ENCODE data around the gene CLPX.

CLPX gene

DNA sequence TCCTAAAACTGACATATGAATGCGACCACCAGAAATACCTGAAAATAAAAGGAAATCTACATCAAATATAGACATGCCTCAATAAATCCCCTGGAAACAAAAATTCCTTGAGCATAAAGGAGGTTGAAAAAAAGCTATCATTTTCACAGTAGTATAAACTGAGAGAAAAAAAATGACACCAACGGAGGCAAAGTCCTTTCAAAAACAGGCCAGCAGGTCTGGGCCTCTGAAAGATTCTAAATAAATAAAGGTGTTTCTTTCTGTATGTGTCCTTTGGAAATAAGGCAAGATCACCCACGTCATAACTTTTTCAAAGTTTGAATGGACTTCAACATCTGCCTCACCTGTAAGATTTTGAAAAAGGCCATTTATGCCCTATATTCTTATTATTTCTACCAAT is 5.0 kb downstream of the CLPX start:
- H3K79me2 ChIP-seq (ENCODE audit: low read length), result peaks cover 82% of the 10 kb centered on the region
- no peak overlapping the region for H3K9ac ChIP-seq (ENCODE audit: low read length)
- no peak overlapping the region for H3K27ac ChIP-seq (ENCODE audit: low read length)
- H3K4me1 ChIP-seq (ENCODE audit: low read length), result peaks cover 7% of the 10 kb centered on the region; the same call in 1 of the 2 replicates
- H3F3A ChIP-seq (ENCODE audit: insufficient read depth, low read length), result no peaks in the 10 kb centered on the region
- peaks cover 3% of the 10 kb centered on the region; the same call in 1 of the 2 replicates for H4K20me1 ChIP-seq (ENCODE audit: insufficient read depth, low read length)
- H3K9me3 ChIP-seq (replicated peaks; ENCODE audit: insufficient read depth, low read length), result no peaks in the 10 kb centered on the region
- H3K9me2 ChIP-seq (replicated peaks; ENCODE audit: insufficient read depth, low read length), result no peaks in the 10 kb centered on the region
- TF ChIP-seq EZH2 (optimal IDR thresholded peaks at IDR 0.05; ENCODE audit: low read depth, low read length) (no peak), EZH2phosphoT487 (IDR thresholded peaks at IDR 0.05; ENCODE audit: low read length) (no peak)
- TF ChIP-seq, protein P1, sequence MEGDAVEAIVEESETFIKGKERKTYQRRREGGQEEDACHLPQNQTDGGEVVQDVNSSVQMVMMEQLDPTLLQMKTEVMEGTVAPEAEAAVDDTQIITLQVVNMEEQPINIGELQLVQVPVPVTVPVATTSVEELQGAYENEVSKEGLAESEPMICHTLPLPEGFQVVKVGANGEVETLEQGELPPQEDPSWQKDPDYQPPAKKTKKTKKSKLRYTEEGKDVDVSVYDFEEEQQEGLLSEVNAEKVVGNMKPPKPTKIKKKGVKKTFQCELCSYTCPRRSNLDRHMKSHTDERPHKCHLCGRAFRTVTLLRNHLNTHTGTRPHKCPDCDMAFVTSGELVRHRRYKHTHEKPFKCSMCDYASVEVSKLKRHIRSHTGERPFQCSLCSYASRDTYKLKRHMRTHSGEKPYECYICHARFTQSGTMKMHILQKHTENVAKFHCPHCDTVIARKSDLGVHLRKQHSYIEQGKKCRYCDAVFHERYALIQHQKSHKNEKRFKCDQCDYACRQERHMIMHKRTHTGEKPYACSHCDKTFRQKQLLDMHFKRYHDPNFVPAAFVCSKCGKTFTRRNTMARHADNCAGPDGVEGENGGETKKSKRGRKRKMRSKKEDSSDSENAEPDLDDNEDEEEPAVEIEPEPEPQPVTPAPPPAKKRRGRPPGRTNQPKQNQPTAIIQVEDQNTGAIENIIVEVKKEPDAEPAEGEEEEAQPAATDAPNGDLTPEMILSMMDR (IDR thresholded peaks at IDR 0.05; ENCODE audit: low read length), result no peak
- no peak overlapping the region for H3K4me2 ChIP-seq (ENCODE audit: low read depth, low read length)
- no peaks in the 10 kb centered on the region for H3K27me3 ChIP-seq (replicated peaks; ENCODE audit: insufficient read depth, low read length)
- no peak overlapping the region for H3K4me3 ChIP-seq (ENCODE audit: low read length)
- H3K36me3 ChIP-seq (replicated peaks; ENCODE audit: insufficient read depth, low read length), result peaks cover 13% of the 10 kb centered on the region; the same call in 1 of the 2 replicates
- H2AFZ ChIP-seq (ENCODE audit: low read length), result no peak overlapping the region
- no peak for DNase-seq

DNA sequence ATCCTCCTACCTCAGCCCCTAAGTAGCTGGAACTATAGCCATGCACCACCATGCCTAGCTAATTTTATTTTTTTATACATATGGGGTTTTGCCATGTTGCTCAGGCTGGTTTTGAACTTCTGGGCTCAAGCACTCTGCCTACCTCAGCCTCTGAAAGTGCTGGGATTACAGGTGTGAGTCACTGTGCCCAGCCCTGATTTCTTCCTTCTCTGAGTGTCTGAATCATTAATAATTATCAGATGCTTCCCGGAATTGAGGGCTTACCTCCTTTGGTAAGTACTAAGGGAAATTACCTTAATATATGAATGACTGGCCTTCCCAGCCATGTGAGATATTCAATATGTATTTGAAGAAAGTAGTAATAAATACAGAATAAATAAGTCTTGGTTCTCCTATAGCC is 7.2 kb downstream of the CLPX start:
- no peak for DNase-seq
- H2AFZ ChIP-seq (ENCODE audit: low read length), result no peak overlapping the region
- no peaks in the 10 kb centered on the region for H3K9me3 ChIP-seq (replicated peaks; ENCODE audit: insufficient read depth, low read length)
- no peak overlapping the region for H3K4me3 ChIP-seq (ENCODE audit: low read length)
- no peaks in the 10 kb centered on the region for H3F3A ChIP-seq (ENCODE audit: insufficient read depth, low read length)
- no peaks in the 10 kb centered on the region for H3K9me2 ChIP-seq (replicated peaks; ENCODE audit: insufficient read depth, low read length)
- peaks cover 6% of the 10 kb centered on the region; the same call in 1 of the 2 replicates for H3K4me1 ChIP-seq (ENCODE audit: low read length)
- H4K20me1 ChIP-seq (ENCODE audit: insufficient read depth, low read length), result peaks cover 7% of the 10 kb centered on the region; the same call in 1 of the 2 replicates
- H3K9ac ChIP-seq (ENCODE audit: low read length), result no peak overlapping the region
- peaks cover 71% of the 10 kb centered on the region for H3K79me2 ChIP-seq (ENCODE audit: low read length)
- peaks cover 13% of the 10 kb centered on the region for H3K36me3 ChIP-seq (replicated peaks; ENCODE audit: insufficient read depth, low read length)
- H3K27me3 ChIP-seq (replicated peaks; ENCODE audit: insufficient read depth, low read length), result no peaks in the 10 kb centered on the region
- H3K27ac ChIP-seq (ENCODE audit: low read length), result no peak overlapping the region
- TF ChIP-seq EZH2 (optimal IDR thresholded peaks at IDR 0.05; ENCODE audit: low read depth, low read length) (no peak), EZH2phosphoT487 (IDR thresholded peaks at IDR 0.05; ENCODE audit: low read length) (no peak)
- TF ChIP-seq, protein P1 (IDR thresholded peaks at IDR 0.05; ENCODE audit: low read length), result no peak
- no peak overlapping the region for H3K4me2 ChIP-seq (ENCODE audit: low read depth, low read length)

DNA sequence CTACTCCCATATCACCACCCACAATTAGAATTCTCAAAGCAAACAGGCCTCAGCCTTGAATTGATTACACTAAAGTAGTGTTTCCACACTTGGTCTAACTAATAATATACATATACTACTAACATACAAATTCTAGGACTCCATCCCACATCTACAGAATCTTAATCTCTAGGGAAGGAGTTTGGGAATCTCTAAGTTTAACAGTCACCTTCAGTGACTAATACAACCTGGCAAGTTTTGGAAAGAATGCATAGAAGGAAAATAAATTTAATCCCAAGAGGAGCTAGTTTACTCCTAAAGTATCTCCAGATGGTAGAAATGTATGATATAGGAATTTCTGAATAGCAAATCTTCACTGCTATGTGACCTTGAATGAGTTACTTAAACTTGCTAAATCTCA is 9.1 kb downstream of the CLPX start:
- H2AFZ ChIP-seq (ENCODE audit: low read length), result no peak overlapping the region
- no peaks in the 10 kb centered on the region for H3K4me1 ChIP-seq (ENCODE audit: low read length)
- no peaks in the 10 kb centered on the region for H3F3A ChIP-seq (ENCODE audit: insufficient read depth, low read length)
- no peak overlapping the region for H3K4me3 ChIP-seq (ENCODE audit: low read length)
- peaks cover 65% of the 10 kb centered on the region for H3K79me2 ChIP-seq (ENCODE audit: low read length)
- peaks cover 13% of the 10 kb centered on the region for H3K36me3 ChIP-seq (replicated peaks; ENCODE audit: insufficient read depth, low read length)
- no peak for TF ChIP-seq EZH2 (optimal IDR thresholded peaks at IDR 0.05; ENCODE audit: low read depth, low read length)
- TF ChIP-seq EZH2phosphoT487 (IDR thresholded peaks at IDR 0.05; ENCODE audit: low read length), result no peak
- TF ChIP-seq, protein P1 (IDR thresholded peaks at IDR 0.05; ENCODE audit: low read length), result no peak
- H3K27ac ChIP-seq (ENCODE audit: low read length), result no peak overlapping the region
- H3K9me3 ChIP-seq (replicated peaks; ENCODE audit: insufficient read depth, low read length), result no peaks in the 10 kb centered on the region
- H4K20me1 ChIP-seq (ENCODE audit: insufficient read depth, low read length), result peaks cover 7% of the 10 kb centered on the region; the same call in 1 of the 2 replicates
- H3K4me2 ChIP-seq (ENCODE audit: low read depth, low read length), result no peak overlapping the region
- no peak overlapping the region for H3K9ac ChIP-seq (ENCODE audit: low read length)
- no peak for DNase-seq
- no peaks in the 10 kb centered on the region for H3K9me2 ChIP-seq (replicated peaks; ENCODE audit: insufficient read depth, low read length)
- H3K27me3 ChIP-seq (replicated peaks; ENCODE audit: insufficient read depth, low read length), result no peaks in the 10 kb centered on the region
